Skeletal muscle tissue (tissue), 4 donors: ENCODE measurements around the gene CLEC18B. TPM values are rescaled to one million over a fixed set of nuclear protein-coding genes. Genes with fewer than 3 reads are reported as not detected.
"Not testable (repeated sequence)": the region's sequence is repeated elsewhere in the genome, so short reads cannot be mapped to it uniquely, and the experiment has no call there.

Source experiments
- H3K27ac ChIP-seq: one replicate; pipeline ENCODE4 v1.7.0; 2013; ENCODE audit warnings: mild to moderate bottlenecking, low read depth, low read length, inconsistent platforms
- H3K27me3 ChIP-seq, 3 donors: one replicate each; pipeline ENCODE4 v1.7.0; 2013; ENCODE audit warnings: low read length in 3 of 3; ENCODE audit not compliant: control insufficient read depth in 3 of 3, insufficient read depth in 3 of 3
- H3K36me3 ChIP-seq, 3 donors: one replicate each; pipeline ENCODE4 v1.7.0; 2013; ENCODE audit warnings: low read length in 3 of 3; ENCODE audit not compliant: control insufficient read depth in 3 of 3, insufficient read depth in 3 of 3
- H3K4me1 ChIP-seq, 3 donors: one replicate each; pipeline ENCODE4 v1.7.0; 2013; ENCODE audit warnings: low read length in 3 of 3, mild to moderate bottlenecking in 3 of 3; ENCODE audit not compliant: control insufficient read depth in 3 of 3, insufficient read depth in 3 of 3
- H3K4me3 ChIP-seq, 3 donors: one replicate each; pipeline ENCODE4 v1.7.0; 2013; ENCODE audit warnings: low read length in 3 of 3
- H3K9ac ChIP-seq, 3 donors: one replicate each; pipeline ENCODE4 v1.7.0; 2013; ENCODE audit warnings: low read length in 3 of 3, mild to moderate bottlenecking in 3 of 3, moderate library complexity in 2 of 3, low read depth in 1 of 3
- H3K9me3 ChIP-seq, 3 donors: one replicate each; pipeline ENCODE4 v1.7.0; 2013; ENCODE audit warnings: low read length in 3 of 3; ENCODE audit not compliant: control insufficient read depth in 3 of 3
- total RNA-seq: library from RNA; depleted of rRNA; stranded (reverse); fragments of >200 nt; gene quantifications from one replicate; pipeline ENCODE4 v1.2.3, GENCODE V29; 2014
- donor health status: Osteomylitis.

The CLEC18B gene
- total RNA-seq, 1 donor from 2014 or later: 2.1 TPM

DNA sequence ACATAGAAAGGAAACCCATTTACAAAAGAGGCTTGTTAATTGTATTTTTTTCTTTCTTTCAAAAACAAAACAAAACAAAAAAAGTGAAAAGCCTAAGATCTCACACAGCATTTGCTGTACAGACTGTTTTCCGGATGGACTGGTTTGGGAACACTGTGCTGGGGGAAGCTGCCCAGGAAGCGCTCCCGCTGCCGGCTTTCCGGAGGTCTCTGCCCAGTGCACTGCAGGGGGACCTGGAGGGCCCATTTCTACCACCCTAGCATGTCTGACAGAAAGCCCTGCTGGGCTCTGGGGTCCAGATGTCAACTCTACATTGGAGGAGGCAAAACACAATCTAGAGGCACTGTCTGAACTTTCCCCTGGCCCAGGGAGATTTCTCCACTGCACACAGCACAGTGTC lies 26.3 kb upstream of the CLEC18B start:
- H3K36me3 ChIP-seq: peaks cover 23 to 28% (median 25%) of the 10 kb centered on the region in 3 donors
- peaks cover 10 to 18% (median 12%) of the 10 kb centered on the region in 3 donors for H3K4me1 ChIP-seq
- no peaks in the 10 kb centered on the region for H3K27me3 ChIP-seq
- H3K9ac ChIP-seq: no peak overlapping the region
- no peak overlapping the region for H3K4me3 ChIP-seq
- H3K9me3 ChIP-seq: no peaks in the 10 kb centered on the region
- H3K27ac ChIP-seq: no peak overlapping the region

DNA sequence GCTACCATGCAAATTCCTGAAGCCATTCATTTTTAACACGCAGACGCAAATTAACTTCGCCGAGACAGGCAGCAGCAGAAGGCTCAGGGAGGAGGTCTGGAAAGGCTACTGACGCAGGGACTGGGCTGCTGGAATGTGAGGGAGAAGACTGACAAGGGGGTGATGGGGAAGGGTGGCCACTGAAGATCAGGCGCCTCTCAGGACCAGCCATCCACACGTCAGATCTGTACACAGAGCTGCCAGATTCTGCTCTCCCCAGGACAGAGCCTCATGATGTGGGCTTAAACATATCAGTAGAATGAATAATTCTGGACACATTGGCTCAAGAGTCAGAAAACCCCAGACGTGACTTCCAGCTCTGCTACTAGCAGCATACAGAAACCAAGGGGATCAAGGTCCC lies 25.6 kb upstream of the CLEC18B start:
- Histone ChIP-seq H3K4me3 (no peak overlapping the region), H3K9ac (no peak overlapping the region), H3K4me1 (peaks cover 10 to 18% (median 12%) of the 10 kb centered on the region in 3 donors), H3K27me3 (no peaks in the 10 kb centered on the region), H3K36me3 (peaks cover 16 to 21% (median 18%) of the 10 kb centered on the region in 3 donors), H3K27ac (no peak overlapping the region), H3K9me3 (no peaks in the 10 kb centered on the region)

DNA sequence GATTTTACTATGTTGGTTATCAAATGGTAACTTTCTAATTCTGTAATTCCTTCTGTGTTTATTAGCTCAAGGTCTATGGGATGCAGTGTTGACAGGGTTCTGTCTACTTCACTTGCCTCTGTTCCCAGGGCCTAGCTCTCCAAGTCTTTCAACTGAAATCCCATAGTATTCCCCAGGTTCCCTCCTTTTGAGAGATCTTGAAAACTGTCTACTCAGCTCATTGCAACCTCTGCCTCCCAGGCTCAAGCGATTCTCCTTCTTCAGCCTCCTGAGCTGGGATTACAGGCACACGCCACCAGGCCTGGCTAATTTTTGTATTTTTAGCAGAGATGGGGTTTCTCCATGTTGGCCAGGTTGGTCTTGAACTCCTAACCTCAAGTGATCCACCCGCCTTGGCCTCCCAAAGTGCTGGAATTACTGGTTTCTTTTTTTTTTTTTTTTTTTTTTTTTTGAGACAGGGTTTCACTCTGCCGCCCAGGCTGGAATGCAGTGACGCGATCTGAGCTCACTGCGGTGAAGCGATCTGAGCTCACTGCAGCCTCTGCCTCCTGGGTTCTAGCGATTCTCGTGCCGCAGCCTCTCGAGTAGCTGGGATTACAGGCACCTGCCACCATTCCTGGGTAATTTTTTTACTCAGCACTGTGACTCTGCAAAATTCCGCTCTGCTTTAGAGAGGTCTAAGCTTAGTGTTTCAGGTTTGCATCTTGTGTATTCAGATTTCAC lies 22.5 kb upstream of the CLEC18B start:
- not testable (repeated sequence) for H3K4me3 ChIP-seq, H3K9ac ChIP-seq, H3K9me3 ChIP-seq, H3K4me1 ChIP-seq, H3K27ac ChIP-seq, H3K27me3 ChIP-seq, H3K36me3 ChIP-seq

DNA sequence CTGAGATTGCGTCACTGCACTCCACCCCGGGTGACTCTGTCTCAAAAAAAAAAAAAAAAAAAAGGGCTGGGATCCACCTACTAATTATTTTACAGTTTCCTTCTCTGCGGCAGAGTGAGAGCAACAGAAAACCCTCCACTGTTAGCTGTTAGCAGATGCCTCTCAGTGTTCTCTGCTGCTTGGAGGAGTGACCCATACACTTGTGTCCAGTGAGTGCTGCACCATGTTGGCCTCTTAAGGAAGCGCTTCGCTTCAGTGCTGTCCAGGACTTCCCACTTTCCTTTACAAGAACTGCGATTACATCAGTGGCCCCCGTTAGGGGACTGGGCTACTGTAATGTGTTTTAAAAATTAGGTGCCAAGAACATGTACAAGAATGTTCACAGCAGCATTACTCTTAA lies 18.4 kb upstream of the CLEC18B start:
- Histone ChIP-seq H3K27me3 (no peaks in the 10 kb centered on the region), H3K36me3 (peaks cover 0 to 2% (median 2%) of the 10 kb centered on the region in 3 donors), H3K9ac (no peak overlapping the region), H3K9me3 (no peaks in the 10 kb centered on the region), H3K27ac (no peak overlapping the region), H3K4me3 (no peak overlapping the region), H3K4me1 (no peaks in the 10 kb centered on the region)

DNA sequence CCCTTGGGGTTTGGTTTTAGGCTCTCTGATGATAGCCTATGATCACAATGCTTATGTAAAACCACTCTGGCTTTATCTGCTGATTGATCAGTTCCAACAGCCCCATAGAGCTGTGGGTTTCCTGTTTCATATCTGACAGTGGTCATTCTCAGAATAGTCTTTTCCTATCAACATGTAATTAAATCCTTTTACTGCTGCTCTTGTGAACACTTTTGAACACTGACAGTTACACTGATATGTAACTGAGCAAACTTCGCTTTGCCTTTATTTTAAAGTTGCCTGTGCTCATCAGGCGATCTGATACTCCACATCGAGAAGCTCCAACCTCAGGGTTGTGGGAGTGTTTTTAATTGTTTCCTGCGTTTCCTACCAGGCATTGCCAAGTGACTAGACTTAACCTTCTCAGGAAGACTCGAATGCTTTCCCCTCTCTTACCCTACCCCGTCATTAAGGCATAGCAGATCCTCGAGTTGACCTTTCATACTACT lies 17.3 kb upstream of the CLEC18B start:
- Histone ChIP-seq H3K27ac (no peak overlapping the region), H3K36me3 (peaks cover 0 to 2% (median 2%) of the 10 kb centered on the region in 3 donors), H3K4me1 (no peaks in the 10 kb centered on the region)

DNA sequence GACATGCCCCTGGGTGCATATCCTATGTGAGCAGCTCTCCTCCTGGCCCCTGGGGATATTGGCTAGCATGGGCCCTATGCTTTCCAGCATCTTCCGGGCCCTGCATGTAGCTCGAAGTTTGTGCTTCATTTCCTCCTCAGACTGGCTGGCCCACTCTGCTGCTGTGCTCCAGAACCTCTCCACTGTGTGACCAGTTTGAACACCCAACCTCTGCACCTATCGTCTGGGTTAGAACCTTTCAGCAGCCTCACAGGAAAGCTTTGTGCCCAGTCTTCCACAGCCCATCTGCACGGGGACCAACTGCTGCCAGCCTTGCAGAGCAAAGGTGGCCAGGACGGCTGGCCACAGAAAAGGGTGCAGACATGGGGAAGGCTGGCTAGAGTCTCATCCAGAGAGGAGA lies 10.2 kb upstream of the CLEC18B start:
- Histone ChIP-seq H3K27ac (no peak overlapping the region), H3K4me3 (no peak overlapping the region), H3K27me3 (no peaks in the 10 kb centered on the region), H3K36me3 (no peaks in the 10 kb centered on the region), H3K9me3 (no peaks in the 10 kb centered on the region), H3K4me1 (no peaks in the 10 kb centered on the region), H3K9ac (no peak overlapping the region)

More for the DNA sequence above, 17.3 kb upstream of the CLEC18B start:
- Histone ChIP-seq H3K27me3 (no peaks in the 10 kb centered on the region), H3K9me3 (no peaks in the 10 kb centered on the region), H3K9ac (no peak overlapping the region), H3K4me3 (no peak overlapping the region)

DNA sequence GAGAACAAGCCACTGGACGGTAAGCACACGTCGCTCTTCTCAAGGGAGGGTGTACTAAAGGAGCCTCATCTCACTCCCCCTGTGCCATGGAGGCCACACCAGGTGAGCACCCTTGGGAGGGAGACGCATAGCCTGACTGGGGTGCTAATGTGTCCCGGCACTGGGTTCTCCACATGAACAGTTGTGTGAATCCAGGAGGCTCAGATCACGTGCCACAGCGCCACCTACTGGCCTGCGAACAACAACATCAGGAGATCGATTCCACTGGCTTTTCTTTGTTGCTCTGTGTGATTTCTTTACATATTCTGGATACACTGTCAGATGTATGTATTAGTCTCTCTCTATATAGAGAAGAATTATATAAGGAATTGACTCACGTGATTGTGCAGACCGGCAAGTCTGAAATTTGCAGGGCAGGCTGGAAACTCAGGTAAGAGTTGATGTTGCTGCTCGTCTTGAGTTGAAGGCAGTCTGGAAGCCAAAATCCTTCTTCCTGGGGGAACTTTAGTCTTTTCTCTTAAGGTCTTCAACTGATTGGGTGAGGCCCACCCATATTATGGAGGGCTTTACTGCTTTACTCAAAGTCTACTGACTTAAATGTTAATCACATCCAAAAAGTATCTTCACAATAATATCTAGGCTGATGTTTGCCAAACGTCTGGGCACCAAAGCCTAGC lies 8.9 kb upstream of the CLEC18B start:
- not testable (repeated sequence) for H3K27ac ChIP-seq, H3K9me3 ChIP-seq, H3K4me1 ChIP-seq, H3K27me3 ChIP-seq, H3K36me3 ChIP-seq, H3K9ac ChIP-seq, H3K4me3 ChIP-seq

DNA sequence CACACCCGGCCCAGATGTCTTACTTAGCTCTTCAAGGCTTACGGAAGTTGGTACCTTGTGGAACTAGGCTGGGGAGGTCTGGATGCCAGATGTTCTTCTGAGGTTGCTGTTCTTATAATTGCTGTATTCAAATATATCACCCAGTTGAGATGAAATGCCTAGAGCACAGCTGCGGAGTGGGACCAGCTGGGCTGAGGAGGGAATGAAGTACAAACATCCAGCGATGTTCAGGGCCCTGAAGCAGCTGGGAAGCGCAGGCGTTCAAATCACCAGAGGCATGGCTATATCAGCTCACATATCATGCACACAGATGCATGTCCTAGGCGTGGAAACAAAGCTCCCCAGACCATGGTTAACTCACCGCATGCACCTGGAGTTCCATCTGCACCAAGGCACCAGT lies 7.2 kb upstream of the CLEC18B start:
- not testable (repeated sequence) for H3K27ac ChIP-seq, H3K4me3 ChIP-seq, H3K9ac ChIP-seq, H3K36me3 ChIP-seq, H3K9me3 ChIP-seq, H3K27me3 ChIP-seq, H3K4me1 ChIP-seq

DNA sequence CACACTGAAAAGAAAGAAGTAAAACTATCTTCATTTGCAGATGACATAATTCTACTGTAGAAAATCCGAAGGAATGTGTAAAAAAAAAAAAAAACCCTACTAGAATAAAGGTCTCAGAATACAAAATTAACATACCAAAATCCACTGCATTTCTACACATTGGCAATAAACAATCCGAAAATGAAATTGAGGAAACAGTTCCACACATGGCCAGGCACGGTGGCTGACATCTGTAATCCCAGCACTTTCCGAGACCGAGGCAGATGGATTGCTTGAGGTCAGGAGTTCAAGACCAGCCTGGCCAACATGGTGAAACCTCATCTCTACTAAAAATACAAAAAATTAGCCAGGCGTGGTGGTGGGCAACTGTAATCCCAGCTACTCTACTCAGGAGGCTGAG lies 4.5 kb upstream of the CLEC18B start:
- not testable (repeated sequence) for H3K36me3 ChIP-seq, H3K9ac ChIP-seq, H3K4me1 ChIP-seq, H3K9me3 ChIP-seq, H3K4me3 ChIP-seq, H3K27me3 ChIP-seq, H3K27ac ChIP-seq

DNA sequence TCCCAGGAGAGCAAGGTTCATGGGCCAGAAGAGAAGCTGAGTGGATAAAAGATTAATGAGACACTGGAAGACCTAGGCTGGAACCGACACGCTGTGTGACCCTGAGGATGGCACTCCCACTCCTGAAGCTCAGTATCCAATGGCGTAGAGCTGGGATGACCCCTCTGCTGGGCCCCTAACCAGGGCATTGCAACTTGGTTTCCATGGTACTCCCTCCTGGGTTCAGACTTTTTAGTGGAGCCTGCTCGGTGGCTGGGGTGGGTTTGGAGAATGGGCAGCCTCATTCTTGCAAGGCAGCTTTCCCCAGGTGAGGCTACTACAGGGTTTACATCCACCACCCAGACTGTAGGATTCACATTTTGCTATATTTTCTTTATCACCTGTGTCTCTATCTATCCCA lies 2.4 kb upstream of the CLEC18B start:
- not testable (repeated sequence) for H3K27me3 ChIP-seq, H3K27ac ChIP-seq, H3K9ac ChIP-seq, H3K9me3 ChIP-seq, H3K36me3 ChIP-seq, H3K4me1 ChIP-seq, H3K4me3 ChIP-seq
